Central memory CD8-positive, alpha-beta T cell (primary cell): Measurements from ENCODE around the gene SARS2.
"Not testable (repeated sequence)": the region's sequence is repeated elsewhere in the genome, so short reads cannot be mapped to it uniquely, and the experiment has no call there.

ENCODE experiments used
- ATAC-seq: fragments of 150-1000 bp; cut with Tn5 transposase; replicated peaks from 2 replicates; pipeline ENCODE4 v1.10.0; 2022; ENCODE audit warnings: mild to moderate bottlenecking, moderate FRiP score, moderate number of reproducible peaks; ENCODE audit not compliant: poor library complexity, severe bottlenecking; ENCODE audit errors: extremely low read depth
- DNase-seq, 2 donors: peaks; one replicate each; pipeline ENCODE4 v3.0.0; 2021; ENCODE audit warnings: low spot score in 2 of 2
- H3K27ac Mint-ChIP-seq: one replicate; pipeline ENCODE4 v1.8.0; 2022; ENCODE audit warnings: low read depth, mild to moderate bottlenecking, moderate library complexity, mixed read lengths
- H3K27me3 Mint-ChIP-seq: one replicate; pipeline ENCODE4 v1.8.0; 2022; ENCODE audit warnings: mixed read lengths
- H3K36me3 Mint-ChIP-seq: one replicate; pipeline ENCODE4 v1.8.0; 2022; ENCODE audit warnings: mild to moderate bottlenecking, moderate library complexity, mixed read lengths; ENCODE audit not compliant: insufficient read depth
- H3K4me1 Mint-ChIP-seq: one replicate; pipeline ENCODE4 v1.8.0; 2022; ENCODE audit warnings: mixed read lengths
- H3K4me3 Mint-ChIP-seq: one replicate; pipeline ENCODE4 v1.8.0; 2022; ENCODE audit warnings: mild to moderate bottlenecking, moderate library complexity, mixed read lengths
- H3K9me3 Mint-ChIP-seq: one replicate; pipeline ENCODE4 v1.8.0; 2022; ENCODE audit warnings: mixed read lengths

The SARS2 gene

DNA sequence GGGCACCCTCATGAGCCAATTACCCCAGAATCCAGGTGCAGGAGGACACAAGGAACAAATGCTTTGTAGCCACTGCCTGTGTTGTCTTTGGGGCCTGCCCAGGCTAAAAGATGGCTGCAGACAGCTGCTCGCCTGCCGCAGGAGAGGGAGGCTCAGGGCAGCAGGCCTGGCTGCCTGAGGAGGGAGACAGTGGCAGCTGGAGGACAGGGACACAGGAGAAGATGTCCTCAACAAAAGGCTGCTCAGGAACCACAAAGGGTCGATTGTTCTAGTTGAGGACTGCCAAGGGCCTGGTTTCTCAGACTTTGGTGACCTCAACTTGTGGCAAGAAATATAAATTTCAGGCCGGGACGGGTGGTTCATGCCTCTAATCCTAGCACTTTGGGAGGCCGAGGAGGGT, 38.8 kb downstream of the SARS2 start:
- Mint-ChIP-seq H3K4me1 (peaks cover 17% of the 10 kb centered on the region), H3K9me3 (no peaks in the 10 kb centered on the region), H3K4me3 (no peak overlapping the region), H3K36me3 (peaks cover 32% of the 10 kb centered on the region), H3K27ac (no peak overlapping the region), H3K27me3 (no peaks in the 10 kb centered on the region)
- DNase-seq (no peak), ATAC-seq (no peak)

DNA sequence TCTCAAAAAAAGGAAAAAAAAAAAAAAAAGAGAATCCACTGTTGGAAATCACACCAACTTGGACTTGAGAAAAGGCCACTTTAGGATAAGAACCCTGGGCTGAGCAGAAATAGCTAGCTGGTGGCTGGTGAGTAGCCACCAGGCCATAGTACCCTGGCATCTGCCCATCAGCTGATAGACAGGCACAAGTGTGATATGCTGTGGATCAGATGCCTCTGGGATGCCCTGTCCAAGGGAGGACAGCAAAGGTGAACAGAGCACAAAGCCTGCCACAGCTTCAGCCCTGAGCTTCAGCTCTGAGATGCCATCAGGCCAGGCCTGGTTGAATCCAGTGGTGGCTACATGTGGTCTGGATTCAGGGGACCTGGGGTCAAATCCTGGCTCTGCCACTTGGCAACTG, 39.9 kb downstream of the SARS2 start:
- ATAC-seq (no peak), DNase-seq (no peak)
- H3K36me3 Mint-ChIP-seq, result peaks cover 35% of the 10 kb centered on the region
- H3K9me3 Mint-ChIP-seq, result no peaks in the 10 kb centered on the region
- no peak overlapping the region for H3K27ac Mint-ChIP-seq
- H3K4me3 Mint-ChIP-seq, result no peak overlapping the region
- peaks cover 13% of the 10 kb centered on the region for H3K4me1 Mint-ChIP-seq
- no peaks in the 10 kb centered on the region for H3K27me3 Mint-ChIP-seq

DNA sequence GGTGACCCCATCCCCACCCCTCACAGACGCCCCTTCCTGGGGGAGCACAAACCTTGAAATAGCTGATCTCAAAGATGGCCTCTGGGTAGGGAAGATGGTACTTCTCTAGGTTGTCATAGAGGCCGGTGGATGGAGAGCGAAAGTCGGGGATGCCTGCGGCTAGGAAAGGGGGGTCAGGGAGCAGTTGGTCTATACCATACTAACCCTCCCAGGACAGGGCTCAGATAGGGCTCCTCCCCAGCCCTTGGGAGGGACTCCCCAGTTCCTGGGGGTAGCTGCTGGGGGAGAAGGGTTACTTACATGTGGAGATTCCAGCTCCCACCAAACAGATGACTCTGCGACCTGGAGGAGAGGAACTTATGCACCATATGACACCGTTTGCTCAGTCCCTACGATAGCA, 40.8 kb downstream of the SARS2 start:
- Mint-ChIP-seq H3K27ac (no peak overlapping the region), H3K4me1 (peaks cover 4% of the 10 kb centered on the region)
- no peak for ATAC-seq

DNA sequence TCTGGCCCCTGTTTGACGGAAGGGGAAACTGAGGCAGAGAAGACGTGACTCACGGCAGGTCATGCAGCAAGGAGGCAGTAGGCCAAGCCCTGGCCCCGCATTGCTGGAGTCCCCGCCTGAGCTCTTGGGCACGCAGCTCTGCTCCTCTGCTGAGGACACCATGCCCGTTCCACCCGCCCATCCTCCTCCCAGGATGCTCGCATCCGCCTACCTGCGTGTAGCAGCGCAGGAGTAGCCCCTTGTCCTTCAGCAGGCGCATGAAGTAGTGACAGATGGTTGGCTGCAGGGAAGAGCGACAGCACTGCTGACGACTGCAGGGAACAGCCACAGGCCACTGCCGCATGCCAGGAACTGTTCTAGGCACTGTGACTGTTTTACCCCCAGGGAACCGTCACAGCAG, 41.7 kb downstream of the SARS2 start:
- Mint-ChIP-seq H3K27me3 (no peaks in the 10 kb centered on the region), H3K9me3 (no peaks in the 10 kb centered on the region), H3K4me3 (no peak overlapping the region), H3K4me1 (no peaks in the 10 kb centered on the region), H3K27ac (no peak overlapping the region), H3K36me3 (peaks cover 33% of the 10 kb centered on the region)
- DNase-seq (no peak), ATAC-seq (no peak)

More for the DNA sequence above, 40.8 kb downstream of the SARS2 start:
- Mint-ChIP-seq H3K36me3 (peaks cover 33% of the 10 kb centered on the region), H3K9me3 (no peaks in the 10 kb centered on the region), H3K4me3 (no peak overlapping the region), H3K27me3 (no peaks in the 10 kb centered on the region)
- DNase-seq, result no peak

DNA sequence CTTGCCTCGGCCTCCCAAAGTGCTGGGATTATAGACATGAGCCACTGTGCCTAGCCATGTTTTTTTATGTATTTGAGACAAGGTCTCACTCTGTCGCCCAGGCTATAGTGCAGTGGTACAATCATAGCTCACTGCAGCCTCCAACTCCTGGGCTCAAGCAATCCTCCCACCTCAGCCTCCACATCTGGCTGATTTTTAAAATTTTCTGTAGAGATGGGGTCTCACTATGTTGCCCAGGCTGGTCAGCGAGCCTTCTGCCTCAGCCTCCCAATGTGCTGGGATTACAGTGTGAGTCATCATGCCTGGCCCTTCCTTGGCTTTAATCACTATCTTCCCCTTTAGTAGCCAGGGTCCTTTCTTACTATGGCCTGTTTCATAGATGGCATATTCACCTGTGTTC, 45.9 kb downstream of the SARS2 start:
- Mint-ChIP-seq H3K36me3 (peaks cover 33% of the 10 kb centered on the region), H3K27ac (peak overlapping the region; percentile 80)
- DNase-seq, H3K9me3 Mint-ChIP-seq, H3K4me1 Mint-ChIP-seq, H3K27me3 Mint-ChIP-seq, H3K4me3 Mint-ChIP-seq, ATAC-seq: not testable (repeated sequence)

DNA sequence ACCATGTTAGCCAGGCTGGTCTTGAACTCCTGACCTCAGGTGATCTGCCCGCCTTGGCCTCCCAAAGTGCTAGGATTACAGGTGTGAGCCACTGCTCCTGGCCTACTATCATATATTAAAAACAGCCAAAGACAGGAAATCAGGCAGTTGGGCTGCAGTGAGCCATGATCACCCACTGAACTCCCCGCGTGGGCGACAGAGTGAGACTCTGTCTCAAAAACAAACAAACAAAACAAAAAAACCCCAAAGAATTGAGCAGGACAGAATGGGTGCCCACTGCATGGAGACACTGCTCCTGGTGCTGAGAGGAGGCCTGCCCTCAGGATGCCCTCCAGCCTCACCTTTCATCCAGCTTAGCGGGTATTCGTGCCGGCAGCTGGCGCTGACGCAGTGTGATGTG, 47.3 kb downstream of the SARS2 start:
- no peak for DNase-seq
- no peaks in the 10 kb centered on the region for H3K9me3 Mint-ChIP-seq
- H3K36me3 Mint-ChIP-seq, result peaks cover 32% of the 10 kb centered on the region
- no peak for ATAC-seq
- peak overlapping the region; percentile 72 for H3K27ac Mint-ChIP-seq
- H3K4me1 Mint-ChIP-seq, result peaks cover 12% of the 10 kb centered on the region
- H3K27me3 Mint-ChIP-seq, result no peaks in the 10 kb centered on the region
- H3K4me3 Mint-ChIP-seq, result no peak overlapping the region

DNA sequence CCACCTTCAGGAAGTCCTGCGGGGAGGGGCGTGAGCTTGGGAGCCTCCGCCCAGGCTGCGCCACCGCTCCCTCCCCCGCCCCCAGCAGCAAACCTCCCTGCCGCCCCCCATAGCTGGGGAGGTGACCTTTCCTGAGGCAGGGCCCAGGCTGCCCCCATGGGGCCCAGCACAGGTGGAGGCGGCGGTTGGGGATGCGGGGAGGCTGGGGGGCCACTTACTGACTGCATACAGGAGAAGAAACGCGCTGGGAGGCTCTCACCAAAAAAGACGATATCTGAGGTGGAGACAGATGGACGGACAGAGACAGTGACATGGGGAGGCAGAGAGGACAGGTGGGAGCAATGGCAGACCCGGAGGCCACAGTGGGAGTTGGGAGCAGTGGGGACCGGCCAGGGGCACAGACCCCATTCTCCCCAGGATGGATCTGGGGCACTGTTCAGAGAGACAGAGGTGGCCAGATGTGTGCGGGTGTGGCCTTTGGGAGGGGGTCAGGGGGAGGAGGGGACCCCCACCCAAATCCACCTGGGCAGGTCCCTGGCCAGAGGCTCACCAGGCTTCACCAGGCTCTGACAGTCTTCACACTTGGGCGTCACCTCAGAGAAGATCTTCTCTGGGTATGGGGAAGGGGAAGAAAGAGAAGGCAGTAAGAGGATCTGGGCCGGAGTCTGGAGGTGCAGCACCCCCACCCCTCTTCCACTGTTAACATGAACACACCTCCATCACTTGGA, 49.5 kb downstream of the SARS2 start:
- Mint-ChIP-seq H3K9me3 (no peaks in the 10 kb centered on the region), H3K36me3 (peaks cover 25% of the 10 kb centered on the region), H3K27ac (peak overlapping the region; percentile 71), H3K27me3 (no peaks in the 10 kb centered on the region), H3K4me3 (no peak overlapping the region), H3K4me1 (peaks cover 30% of the 10 kb centered on the region)
- no peak for ATAC-seq
- DNase-seq, result no peak

DNA sequence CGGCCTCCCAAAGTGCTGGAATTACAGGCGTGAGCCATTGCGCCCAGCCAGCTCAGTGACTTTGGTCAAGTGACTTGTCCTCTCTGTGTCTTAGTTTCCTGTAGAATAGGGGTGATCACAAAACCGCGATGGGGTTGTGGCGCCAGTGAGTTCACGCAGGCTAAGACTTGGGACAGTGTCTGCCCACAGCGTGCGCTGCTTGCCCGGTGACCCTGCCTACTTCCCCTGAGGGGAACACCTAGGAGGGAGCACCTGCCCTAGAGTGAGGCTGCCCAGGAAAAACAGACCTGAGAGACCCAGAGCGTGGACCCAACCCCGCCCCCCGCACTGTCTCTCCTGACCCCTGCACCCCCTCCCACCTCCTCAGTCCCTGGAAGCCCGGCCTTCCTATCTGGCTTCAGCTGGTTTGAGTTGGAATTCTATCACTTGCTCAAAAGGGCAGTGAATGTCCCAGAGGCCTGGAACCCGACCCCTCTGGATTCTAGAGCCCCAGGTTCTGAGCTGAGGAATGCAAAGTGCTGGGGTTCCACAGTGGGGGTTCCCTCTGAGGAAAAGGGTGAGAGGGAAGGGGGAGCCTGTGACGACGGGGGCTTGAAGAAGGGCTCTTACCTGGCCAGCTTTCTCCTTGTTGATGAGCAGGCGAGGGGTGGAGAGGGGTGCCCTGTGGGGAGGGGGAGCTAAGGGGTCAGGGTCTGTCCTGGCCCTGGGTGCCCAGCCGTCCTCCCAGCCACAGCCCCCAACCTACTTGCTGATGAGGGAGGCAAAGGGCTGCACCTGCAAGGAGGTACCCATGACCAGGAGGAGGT, 50.3 kb downstream of the SARS2 start:
- Mint-ChIP-seq H3K27ac (no peak overlapping the region), H3K4me1 (peaks cover 31% of the 10 kb centered on the region), H3K36me3 (peaks cover 26% of the 10 kb centered on the region), H3K9me3 (no peaks in the 10 kb centered on the region), H3K4me3 (peak overlapping the region; percentile 46), H3K27me3 (no peaks in the 10 kb centered on the region)
- DNase-seq (no peak), ATAC-seq (no peak)

DNA sequence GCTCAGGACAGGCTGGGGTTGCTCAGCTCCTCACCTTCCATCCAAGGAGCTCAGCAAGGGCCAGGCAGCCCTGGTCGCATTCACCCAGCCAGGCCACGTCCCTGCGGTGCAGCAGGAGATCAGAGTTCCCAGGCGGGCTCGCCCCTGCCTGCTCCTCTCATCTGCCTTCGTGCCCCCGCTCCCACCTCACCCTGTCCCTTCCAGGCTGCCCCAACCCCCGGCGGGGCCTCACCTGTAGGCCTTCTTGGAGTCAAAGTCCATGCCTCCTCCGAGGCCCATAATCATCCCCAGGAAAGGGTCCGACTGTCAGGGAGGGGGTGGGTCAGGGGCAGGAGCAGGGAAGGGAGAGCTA, 51.2 kb downstream of the SARS2 start:
- Mint-ChIP-seq H3K27ac (no peak overlapping the region), H3K9me3 (no peaks in the 10 kb centered on the region), H3K27me3 (no peaks in the 10 kb centered on the region), H3K36me3 (peaks cover 26% of the 10 kb centered on the region), H3K4me3 (peak overlapping the region; percentile 46), H3K4me1 (peaks cover 31% of the 10 kb centered on the region)
- ATAC-seq, result no peak
- no peak for DNase-seq

DNA sequence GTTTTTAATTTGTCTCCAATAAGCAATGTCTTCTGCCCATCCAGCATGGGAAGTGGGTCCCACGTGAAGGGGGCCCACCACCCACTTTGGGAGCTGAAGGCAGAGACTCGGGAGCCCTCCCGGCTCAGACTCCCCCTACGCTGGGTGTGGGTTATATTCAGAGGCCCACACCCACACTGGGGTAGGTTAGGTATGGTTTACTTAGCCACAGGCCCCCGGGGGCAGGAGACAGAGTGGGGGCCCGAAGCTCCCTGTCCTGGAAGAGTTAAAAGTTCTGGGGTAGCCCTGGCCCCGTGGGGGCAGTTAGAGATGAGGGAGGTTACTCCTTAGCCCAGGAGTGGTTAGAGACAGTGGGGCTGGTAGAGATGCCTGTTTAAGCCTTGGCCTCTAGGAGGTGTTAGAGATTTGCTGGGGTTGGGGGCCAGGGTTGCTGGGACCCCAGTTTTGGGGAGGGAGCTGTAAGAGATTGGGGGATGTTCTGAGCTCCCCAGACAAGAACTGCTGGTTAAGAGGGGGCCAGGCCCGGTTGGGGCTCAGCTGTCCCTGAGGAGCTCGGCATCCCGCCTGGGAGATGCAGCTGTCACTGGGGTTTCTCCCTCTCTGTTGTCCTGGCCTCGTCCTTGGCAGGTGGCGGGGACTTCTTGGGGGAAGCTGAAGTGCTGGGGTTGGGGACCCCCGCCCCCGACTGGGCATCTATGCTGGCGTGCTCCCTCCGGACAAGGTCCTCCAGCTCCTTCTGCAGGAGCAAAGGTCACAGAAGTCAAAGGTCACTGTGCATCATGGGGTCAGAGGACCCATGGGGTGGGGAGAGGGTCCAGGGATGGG, 51.8 kb downstream of the SARS2 start:
- H3K9me3 Mint-ChIP-seq, result no peaks in the 10 kb centered on the region
- DNase-seq (no peak), ATAC-seq (no peak)
- peak overlapping the region; percentile 81 for H3K4me3 Mint-ChIP-seq
- peak overlapping the region; percentile 98 for H3K27ac Mint-ChIP-seq
- peaks cover 26% of the 10 kb centered on the region for H3K36me3 Mint-ChIP-seq
- H3K27me3 Mint-ChIP-seq, result no peaks in the 10 kb centered on the region
- H3K4me1 Mint-ChIP-seq, result peaks cover 31% of the 10 kb centered on the region

DNA sequence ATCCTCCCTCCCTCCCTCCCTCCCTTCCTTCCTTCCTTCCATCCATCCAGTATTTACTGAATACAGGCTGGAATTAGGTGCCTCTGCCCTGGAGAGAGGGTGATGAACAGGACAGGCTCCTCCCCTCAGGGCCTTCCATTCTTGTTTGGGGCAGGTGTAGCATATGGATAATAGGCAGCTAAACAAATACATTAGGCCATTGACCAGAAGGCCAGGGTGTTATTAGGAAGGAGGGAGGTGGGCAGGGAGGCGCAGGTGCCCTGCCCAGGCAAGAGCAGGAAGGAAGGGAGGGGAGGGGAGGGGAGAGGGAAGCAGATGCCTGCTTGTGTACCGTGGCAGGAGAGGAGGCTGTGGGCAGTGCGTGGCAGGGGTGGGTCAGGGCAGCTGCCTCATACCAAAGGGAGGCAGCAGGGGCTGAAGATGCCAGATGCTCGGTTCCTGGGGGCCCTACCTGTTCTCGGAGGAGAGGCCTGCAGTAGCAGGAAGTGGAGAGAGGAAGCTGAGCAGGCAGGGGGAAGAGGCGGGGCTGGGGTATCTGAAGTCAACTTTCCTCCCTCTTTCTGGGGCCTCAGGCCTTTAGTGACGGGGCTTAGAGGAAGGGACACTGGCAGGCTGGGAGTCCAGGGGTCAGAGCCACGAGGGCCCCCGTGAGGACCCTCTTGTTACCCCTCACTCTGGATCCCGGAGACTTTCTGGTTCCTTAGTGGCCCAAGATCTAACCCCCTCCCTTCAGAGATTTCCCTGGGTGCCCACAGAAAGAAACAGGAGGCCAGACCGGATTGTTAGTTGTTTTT, 52.6 kb downstream of the SARS2 start, which contains the start of gene RINL:
RINL (minus strand) TSS at position 495 of the 794 bp plus-strand sequence. CDS start 1,533 bp downstream, outside the sequence.
- H3K36me3 Mint-ChIP-seq, result peaks cover 20% of the 10 kb centered on the region
- DNase-seq (peak; percentile 45 to 50), ATAC-seq (peak; percentile 91)
- H3K27me3 Mint-ChIP-seq, result no peaks in the 10 kb centered on the region
- peak within 1 kb of the TSS; percentile 98 for H3K27ac Mint-ChIP-seq
- peaks cover 31% of the 10 kb centered on the region for H3K4me1 Mint-ChIP-seq
- H3K9me3 Mint-ChIP-seq, result no peaks in the 10 kb centered on the region
- peak within 1 kb of the TSS; percentile 81 for H3K4me3 Mint-ChIP-seq
